Tibial nerve (tissue), 4 donors: ENCODE data around the gene PDZRN3. TPM values are rescaled to one million over a fixed set of nuclear protein-coding genes. Genes with fewer than 3 reads are reported as not detected.

Experiments
- DNase-seq, 2 donors: peaks; one replicate each; pipeline ENCODE4 v3.0.0-alpha.2; 2019; ENCODE audit warnings: low spot score in 2 of 2
- H3K27ac ChIP-seq, 4 donors: fragments of 200-600 bp; sonication (generic) in 3 of 4; one replicate each; pipeline ENCODE4 v1.5.1; 2017 to 2019; ENCODE audit warnings: mild to moderate bottlenecking in 1 of 4
- H3K27me3 ChIP-seq, 2 donors: fragments of 200-600 bp; sonication (generic) in 1 of 2; one replicate each; pipeline versions ENCODE4 v1.5.1 to v1.6.0; 2017 to 2019
- H3K36me3 ChIP-seq, 3 donors: fragments of 200-600 bp; sonication (generic); one replicate each; pipeline ENCODE4 v1.5.1; 2018 to 2019
- H3K4me1 ChIP-seq, 4 donors: fragments of 200-600 bp; sonication (generic) in 3 of 4; one replicate each; pipeline ENCODE4 v1.5.1; 2017 to 2019
- H3K4me3 ChIP-seq, 4 donors: fragments of 200-600 bp; sonication (generic) in 3 of 4; one replicate each; pipeline ENCODE4 v1.5.1; 2017 to 2019; ENCODE audit warnings: mild to moderate bottlenecking in 1 of 4, moderate library complexity in 1 of 4
- H3K9me3 ChIP-seq, 4 donors: fragments of 200-600 bp; sonication (generic) in 3 of 4; one replicate each; pipeline ENCODE4 v1.5.1; 2017 to 2019
- EP300 ChIP-seq, 2 donors: sonication (generic); formaldehyde crosslinking; IDR thresholded peaks; one replicate each; pipeline ENCODE4 v1.6.1; 2017; ENCODE audit warnings: antibody characterized with exemption in 2 of 2, mild to moderate bottlenecking in 1 of 2
- POLR2A ChIP-seq, 2 donors: fragments of 450-650 bp; IDR thresholded peaks; one replicate each; pipeline ENCODE4 v1.6.1; 2017; ENCODE audit warnings: antibody characterized with exemption in 2 of 2, mild to moderate bottlenecking in 2 of 2, moderate library complexity in 2 of 2
- WGBS, 2 donors: methylation state at CpG; one replicate each; pipeline ENCODE4 v1.1.5; 2018; 5-methylcytosine and 5-hydroxymethylcytosine counted together
- total RNA-seq, 4 donors: library from RNA; depleted of rRNA; stranded (reverse); fragments of >200 nt; gene quantifications; one replicate each; pipeline ENCODE4 v1.1.0, GENCODE V29; 2016
- TF ChIP-seq, protein P1 (sequence below), 5 experiments: fragments of 200-600 bp in 3 of 5; fragments of 450-650 bp in 2 of 5; sonication (generic) in 3 of 5; IDR thresholded peaks; one replicate each; pipeline ENCODE4 v1.5.1; 2016 to 2019; ENCODE audit warnings: antibody characterized with exemption in 5 of 5, mild to moderate bottlenecking in 3 of 5, moderate library complexity in 2 of 5

Gene PDZRN3
- total RNA-seq, 4 donors from 2014 or later = 48.3 to 87.2 (median 64.3) TPM

DNA sequence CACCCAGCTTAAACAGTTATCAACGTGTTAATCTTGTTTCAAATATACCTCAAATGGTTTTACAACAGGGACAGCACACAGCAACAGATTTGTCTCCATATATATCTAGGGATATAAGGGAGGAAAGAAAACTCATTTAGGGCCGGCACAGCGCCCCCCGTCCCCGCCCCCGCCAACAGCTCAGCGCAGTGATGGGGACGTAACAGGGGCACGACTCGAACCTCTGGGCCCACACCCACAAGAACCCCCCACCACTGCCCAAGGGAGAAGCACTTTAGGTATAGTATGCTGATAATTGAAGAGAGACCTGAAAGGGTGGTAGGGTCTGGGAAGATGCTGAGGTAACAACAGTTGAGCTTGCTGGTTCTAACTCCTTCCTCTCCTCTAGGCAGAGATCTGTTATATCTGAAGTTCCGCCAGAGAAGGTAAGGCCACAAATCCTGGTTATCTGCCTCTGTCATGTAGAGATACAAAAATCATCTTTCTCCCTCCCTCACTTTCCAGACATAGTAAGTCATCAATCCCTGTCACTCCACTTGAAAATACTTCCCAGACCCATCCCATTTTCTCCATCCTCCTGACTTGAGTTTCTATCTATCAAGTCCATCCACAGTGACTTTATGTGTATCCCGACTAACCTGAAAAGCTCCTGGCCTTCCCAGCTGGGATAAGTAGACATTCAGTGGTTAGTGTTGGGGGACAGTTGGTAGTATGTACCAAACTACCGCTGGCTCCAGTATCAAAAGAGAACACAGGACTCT, 126.9 kb downstream of the PDZRN3 start:
- Histone ChIP-seq H3K9me3 (no peaks in the 10 kb centered on the region), H3K36me3 (no peaks in the 10 kb centered on the region), H3K27me3 (no peaks in the 10 kb centered on the region), H3K4me3 (no peak overlapping the region), H3K4me1 (peaks cover 0 to 29% (median 15%) of the 10 kb centered on the region in 4 donors), H3K27ac (no peak overlapping the region)
- 88 to 90% methylated on average over 13 of the region's 13 CpGs for WGBS, 2 donors
- no peak for DNase-seq
- no peak for TF ChIP-seq EP300 (IDR thresholded peaks at IDR 0.05)
- no peak for TF ChIP-seq POLR2A (IDR thresholded peaks at IDR 0.05)
- TF ChIP-seq, protein P1, sequence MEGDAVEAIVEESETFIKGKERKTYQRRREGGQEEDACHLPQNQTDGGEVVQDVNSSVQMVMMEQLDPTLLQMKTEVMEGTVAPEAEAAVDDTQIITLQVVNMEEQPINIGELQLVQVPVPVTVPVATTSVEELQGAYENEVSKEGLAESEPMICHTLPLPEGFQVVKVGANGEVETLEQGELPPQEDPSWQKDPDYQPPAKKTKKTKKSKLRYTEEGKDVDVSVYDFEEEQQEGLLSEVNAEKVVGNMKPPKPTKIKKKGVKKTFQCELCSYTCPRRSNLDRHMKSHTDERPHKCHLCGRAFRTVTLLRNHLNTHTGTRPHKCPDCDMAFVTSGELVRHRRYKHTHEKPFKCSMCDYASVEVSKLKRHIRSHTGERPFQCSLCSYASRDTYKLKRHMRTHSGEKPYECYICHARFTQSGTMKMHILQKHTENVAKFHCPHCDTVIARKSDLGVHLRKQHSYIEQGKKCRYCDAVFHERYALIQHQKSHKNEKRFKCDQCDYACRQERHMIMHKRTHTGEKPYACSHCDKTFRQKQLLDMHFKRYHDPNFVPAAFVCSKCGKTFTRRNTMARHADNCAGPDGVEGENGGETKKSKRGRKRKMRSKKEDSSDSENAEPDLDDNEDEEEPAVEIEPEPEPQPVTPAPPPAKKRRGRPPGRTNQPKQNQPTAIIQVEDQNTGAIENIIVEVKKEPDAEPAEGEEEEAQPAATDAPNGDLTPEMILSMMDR (IDR thresholded peaks at IDR 0.05) = no peak

GRCh38 chr3:73493543-73494308, 131.0 kb downstream of the PDZRN3 start:
- no peak overlapping the region for H3K4me3 ChIP-seq
- H3K27me3 ChIP-seq = no peaks in the 10 kb centered on the region
- no peaks in the 10 kb centered on the region for H3K9me3 ChIP-seq
- H3K27ac ChIP-seq = peak overlapping the region in 2 of 4 donors; percentile 32 to 46
- TF ChIP-seq, protein P1 (IDR thresholded peaks at IDR 0.05) = no peak
- TF ChIP-seq EP300 (IDR thresholded peaks at IDR 0.05) (no peak), POLR2A (IDR thresholded peaks at IDR 0.05) (no peak)
- no peaks in the 10 kb centered on the region for H3K36me3 ChIP-seq
- no peak for DNase-seq
- 47 to 51% methylated on average over 7 of the region's 7 CpGs for WGBS, 2 donors
- H3K4me1 ChIP-seq = peaks cover 0 to 43% (median 14%) of the 10 kb centered on the region in 4 donors

GRCh38 chr3:73492186-73492585, 132.6 kb downstream of the PDZRN3 start:
- Histone ChIP-seq H3K4me1 (peaks cover 0 to 50% (median 14%) of the 10 kb centered on the region in 4 donors), H3K4me3 (no peak overlapping the region), H3K9me3 (no peaks in the 10 kb centered on the region), H3K27me3 (no peaks in the 10 kb centered on the region), H3K36me3 (no peaks in the 10 kb centered on the region), H3K27ac (no peak overlapping the region)
- WGBS, 2 donors = 56 to 61% methylated on average over 5 of the region's 5 CpGs
- TF ChIP-seq, protein P1 (IDR thresholded peaks at IDR 0.05) = no peak
- TF ChIP-seq EP300 (IDR thresholded peaks at IDR 0.05) (no peak), POLR2A (IDR thresholded peaks at IDR 0.05) (no peak)
- DNase-seq = no peak

DNA sequence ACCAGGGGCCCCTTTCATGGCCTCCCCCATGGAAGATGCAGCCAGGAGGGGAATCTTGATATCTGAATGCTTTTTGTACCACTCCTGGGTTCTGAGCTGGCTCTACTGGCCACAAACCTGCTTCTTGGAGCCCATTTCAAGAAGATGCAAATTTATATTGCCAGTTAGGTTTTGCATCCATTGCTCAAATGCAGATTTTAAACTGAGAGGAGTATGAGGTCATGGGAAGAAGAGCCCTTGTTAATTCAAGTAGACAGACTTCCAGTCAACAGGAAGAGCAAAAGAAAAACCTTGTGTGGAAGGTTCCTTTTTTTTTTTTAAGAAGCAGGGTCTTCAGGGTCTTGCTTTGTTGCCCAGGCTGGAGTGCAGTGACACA, 133.5 kb downstream of the PDZRN3 start:
- Histone ChIP-seq H3K36me3 (no peaks in the 10 kb centered on the region), H3K27me3 (no peaks in the 10 kb centered on the region), H3K9me3 (no peaks in the 10 kb centered on the region), H3K4me1 (peaks cover 0 to 50% (median 14%) of the 10 kb centered on the region in 4 donors), H3K27ac (no peak overlapping the region), H3K4me3 (no peak overlapping the region)
- DNase-seq = no peak
- TF ChIP-seq, protein P1 (IDR thresholded peaks at IDR 0.05) = no peak
- no peak for TF ChIP-seq EP300 (IDR thresholded peaks at IDR 0.05)
- TF ChIP-seq POLR2A (IDR thresholded peaks at IDR 0.05) = no peak
